Esophagus squamous epithelium (tissue), 4 donors: ENCODE data around the gene IGSF9.

Experiments
- POLR2A ChIP-seq, 4 donors: fragments of 450-650 bp; IDR thresholded peaks; one replicate each; pipeline ENCODE4 v1.6.1; 2017; ENCODE audit warnings: antibody characterized with exemption in 4 of 4, mild to moderate bottlenecking in 4 of 4, moderate library complexity in 3 of 4
- TF ChIP-seq, protein P1 (sequence below), 6 experiments: fragments of 450-650 bp in 4 of 6; fragments of 200-600 bp in 2 of 6; sonication (generic) in 2 of 6; IDR thresholded peaks; one replicate each; pipeline ENCODE4 v1.5.1; 2016 to 2019; ENCODE audit warnings: antibody characterized with exemption in 6 of 6, mild to moderate bottlenecking in 4 of 6, moderate library complexity in 4 of 6

DNA sequence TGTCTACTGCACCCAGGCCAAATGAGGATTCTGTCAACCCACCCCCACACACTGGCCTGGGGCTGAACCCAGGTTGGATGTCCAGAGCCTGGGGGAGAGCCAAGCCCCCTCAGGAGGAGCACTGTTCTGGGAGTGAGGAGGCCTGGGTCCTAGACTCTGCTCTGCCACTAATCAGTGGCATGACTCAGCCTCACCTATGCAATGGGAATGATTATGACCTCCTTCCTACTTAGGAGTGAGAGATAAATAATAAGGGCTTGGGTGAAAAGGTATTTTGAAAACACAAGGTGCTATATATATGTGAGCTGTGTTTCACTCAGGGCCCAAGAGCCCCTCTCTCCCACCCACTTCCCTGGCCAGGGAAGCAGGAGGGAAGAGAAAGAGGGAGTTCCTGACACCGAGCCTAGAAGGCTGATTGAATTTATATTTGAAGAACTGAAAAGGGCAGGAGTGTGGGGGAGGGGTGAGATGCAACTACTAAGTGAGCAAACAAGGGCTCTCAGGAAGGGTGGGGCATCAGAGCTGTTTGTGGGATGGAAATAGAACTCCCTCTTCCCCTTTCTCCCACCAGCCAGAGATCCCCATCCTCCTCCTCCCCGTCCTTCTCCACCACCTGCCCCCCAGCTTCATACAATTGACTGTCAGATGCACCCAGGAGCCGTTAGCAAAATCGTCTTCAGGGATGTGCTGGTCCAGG is 8.2 kb downstream of the IGSF9 start:
- TF ChIP-seq, protein P1, sequence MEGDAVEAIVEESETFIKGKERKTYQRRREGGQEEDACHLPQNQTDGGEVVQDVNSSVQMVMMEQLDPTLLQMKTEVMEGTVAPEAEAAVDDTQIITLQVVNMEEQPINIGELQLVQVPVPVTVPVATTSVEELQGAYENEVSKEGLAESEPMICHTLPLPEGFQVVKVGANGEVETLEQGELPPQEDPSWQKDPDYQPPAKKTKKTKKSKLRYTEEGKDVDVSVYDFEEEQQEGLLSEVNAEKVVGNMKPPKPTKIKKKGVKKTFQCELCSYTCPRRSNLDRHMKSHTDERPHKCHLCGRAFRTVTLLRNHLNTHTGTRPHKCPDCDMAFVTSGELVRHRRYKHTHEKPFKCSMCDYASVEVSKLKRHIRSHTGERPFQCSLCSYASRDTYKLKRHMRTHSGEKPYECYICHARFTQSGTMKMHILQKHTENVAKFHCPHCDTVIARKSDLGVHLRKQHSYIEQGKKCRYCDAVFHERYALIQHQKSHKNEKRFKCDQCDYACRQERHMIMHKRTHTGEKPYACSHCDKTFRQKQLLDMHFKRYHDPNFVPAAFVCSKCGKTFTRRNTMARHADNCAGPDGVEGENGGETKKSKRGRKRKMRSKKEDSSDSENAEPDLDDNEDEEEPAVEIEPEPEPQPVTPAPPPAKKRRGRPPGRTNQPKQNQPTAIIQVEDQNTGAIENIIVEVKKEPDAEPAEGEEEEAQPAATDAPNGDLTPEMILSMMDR (IDR thresholded peaks at IDR 0.05): no peak
- TF ChIP-seq POLR2A (IDR thresholded peaks at IDR 0.05): no peak
